Measurements from ENCODE around the gene SLC38A8.

SLC38A8 gene

GRCh38 chr16:84068041-84068440, 25.4 kb upstream of the SLC38A8 start:
- DNase-seq, result no peak

GRCh38 chr16:84067640-84068039, 25.0 kb upstream of the SLC38A8 start:
- no peak for DNase-seq

GRCh38 chr16:84065536-84066132, 23.0 kb upstream of the SLC38A8 start:
- no peak for DNase-seq

- DNase-seq, result no peak
Measured at GRCh38 chr16:84063980-84064379, 21.4 kb upstream of the SLC38A8 start.

GRCh38 chr16:84062734-84063640, 20.4 kb upstream of the SLC38A8 start:
- no peak for DNase-seq

GRCh38 chr16:84061236-84061819, 18.7 kb upstream of the SLC38A8 start:
- no peak for DNase-seq

GRCh38 chr16:84059946-84060901, 17.6 kb upstream of the SLC38A8 start:
- DNase-seq, result no peak

- DNase-seq, result no peak
Measured at GRCh38 chr16:84059111-84059510, 16.5 kb upstream of the SLC38A8 start.

- no peak for DNase-seq
Measured at GRCh38 chr16:84058664-84059063, 16.1 kb upstream of the SLC38A8 start.

GRCh38 chr16:84058211-84058610, 15.6 kb upstream of the SLC38A8 start:
- no peak for DNase-seq

GRCh38 chr16:84056933-84057332, 14.3 kb upstream of the SLC38A8 start:
- DNase-seq, result no peak

- no peak for DNase-seq
Measured at GRCh38 chr16:84055801-84056634, 13.4 kb upstream of the SLC38A8 start.

GRCh38 chr16:84055366-84055765, 12.8 kb upstream of the SLC38A8 start:
- no peak for DNase-seq

- DNase-seq, result no peak
Measured at GRCh38 chr16:84054916-84055315, 12.3 kb upstream of the SLC38A8 start.

- no peak for DNase-seq
Measured at GRCh38 chr16:84054271-84054670, 11.7 kb upstream of the SLC38A8 start.

GRCh38 chr16:84053237-84053636, 10.6 kb upstream of the SLC38A8 start:
- no peak for DNase-seq

- DNase-seq, result no peak
Measured at GRCh38 chr16:84052071-84052622, 9.6 kb upstream of the SLC38A8 start.

GRCh38 chr16:84050316-84050715, 7.7 kb upstream of the SLC38A8 start:
- no peak for DNase-seq

GRCh38 chr16:84049403-84050060, 6.9 kb upstream of the SLC38A8 start:
- DNase-seq, result no peak

- no peak for DNase-seq
Measured at GRCh38 chr16:84048871-84049270, 6.3 kb upstream of the SLC38A8 start.

- DNase-seq, result no peak
Measured at GRCh38 chr16:84048270-84048669, 5.7 kb upstream of the SLC38A8 start.

Data from NCI-H1436 treated with DMSO at 0.1 percent for 48 hours (cell line).